DMS153 (cell line): ENCODE measurements around the gene ZCCHC7.
"Not testable (repeated sequence)": the region's sequence is repeated elsewhere in the genome, so short reads cannot be mapped to it uniquely, and the experiment has no call there.

Source experiments
- DNase-seq: peaks from one replicate; lab custom pipeline; 2025; lab: John Stamatoyannopoulos, UW

Gene ZCCHC7

DNA sequence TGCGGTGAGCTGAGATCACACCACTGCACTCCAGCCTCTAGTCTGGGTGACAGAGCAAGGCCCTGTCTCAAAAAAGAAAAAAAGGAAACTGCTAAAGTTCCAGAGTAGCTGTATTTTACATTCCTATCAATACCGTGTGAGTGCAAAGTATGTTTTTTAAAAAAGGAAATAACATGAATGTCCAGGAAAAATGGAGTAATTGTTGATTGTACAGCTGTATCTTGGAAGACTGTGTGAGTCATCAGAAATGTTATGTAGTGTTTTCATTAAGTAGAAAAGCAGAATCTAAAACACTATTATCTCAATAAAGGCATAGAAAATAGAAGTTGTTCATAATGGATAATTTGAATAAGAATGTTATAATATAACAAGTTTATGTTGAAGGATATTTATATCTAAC is 53.9 kb downstream of the ZCCHC7 start:
- DNase-seq = no peak

DNA sequence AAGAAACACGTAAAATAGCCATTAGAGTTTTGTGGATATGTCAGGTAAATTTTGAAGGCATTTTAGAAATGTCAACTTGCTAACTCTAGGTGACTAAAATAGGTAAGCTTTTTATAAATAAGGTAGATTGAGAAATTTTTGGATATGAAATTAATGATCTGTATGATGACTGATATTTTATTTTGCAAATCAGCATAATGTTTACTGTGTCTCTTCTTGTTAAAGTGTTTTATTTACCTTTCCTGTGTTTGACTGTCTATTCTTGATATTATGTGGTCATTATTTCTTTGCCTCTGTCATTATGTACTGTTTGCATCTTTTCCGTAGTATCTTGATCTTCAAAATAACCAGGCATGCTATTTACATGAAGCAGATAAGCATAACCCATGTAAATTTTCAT is 58.4 kb downstream of the ZCCHC7 start:
- DNase-seq = no peak

DNA sequence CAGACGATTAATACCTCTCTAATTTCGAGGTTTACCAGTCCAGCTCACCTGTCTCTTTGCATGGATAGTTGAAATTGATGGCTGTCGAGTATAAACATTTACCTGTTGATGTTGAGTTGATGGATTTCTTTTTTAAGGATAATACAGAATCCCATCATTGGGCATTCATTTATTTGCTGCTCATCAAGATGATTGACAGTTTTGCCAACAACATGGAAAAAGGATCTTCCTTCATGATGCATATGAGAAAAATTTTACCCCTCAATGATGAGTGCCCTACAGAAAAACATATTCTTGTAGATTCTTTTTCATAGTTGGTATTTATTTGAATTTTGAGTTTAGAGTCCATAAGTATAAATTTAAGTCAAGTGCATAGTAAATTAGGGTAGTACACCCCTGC is 59.2 kb downstream of the ZCCHC7 start:
- DNase-seq = no peak

DNA sequence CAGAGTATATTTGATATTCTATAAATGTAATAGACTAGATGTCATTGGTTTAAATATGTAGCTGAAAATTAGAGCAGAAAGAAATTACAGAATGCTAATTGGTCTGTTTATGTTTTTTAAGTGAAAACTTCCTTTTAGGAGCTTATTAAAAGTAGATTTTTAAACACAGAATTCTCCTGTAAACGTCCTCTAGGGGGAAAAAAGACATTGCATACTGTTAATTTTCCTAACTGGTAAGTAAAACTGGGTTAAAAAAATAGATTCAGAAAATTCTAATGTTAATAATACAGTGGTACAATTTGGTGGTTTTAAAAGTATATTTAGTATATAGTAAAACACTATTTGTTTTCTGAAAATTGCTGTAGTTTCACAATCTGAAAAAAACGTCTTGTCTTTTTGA is 59.8 kb downstream of the ZCCHC7 start:
- DNase-seq = no peak

DNA sequence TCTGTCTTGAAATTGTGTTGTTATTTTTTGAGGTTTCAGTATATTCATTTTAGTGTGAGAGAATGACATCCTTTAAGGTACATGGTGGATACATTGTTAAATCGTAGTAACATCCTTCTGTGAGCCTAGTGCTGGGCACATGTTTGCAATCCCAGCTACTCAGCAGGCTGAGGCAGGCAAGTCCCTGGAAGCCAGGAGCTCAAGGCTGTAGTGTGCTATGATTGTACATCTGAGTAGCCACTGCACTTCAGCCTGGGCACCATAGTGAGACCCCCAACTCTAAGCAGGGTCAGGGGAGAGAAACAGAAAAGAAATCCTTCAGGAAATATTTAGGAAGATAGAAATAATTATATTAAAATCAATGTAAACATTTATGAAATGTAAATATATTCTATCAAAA is 62.3 kb downstream of the ZCCHC7 start:
- DNase-seq = no peak

DNA sequence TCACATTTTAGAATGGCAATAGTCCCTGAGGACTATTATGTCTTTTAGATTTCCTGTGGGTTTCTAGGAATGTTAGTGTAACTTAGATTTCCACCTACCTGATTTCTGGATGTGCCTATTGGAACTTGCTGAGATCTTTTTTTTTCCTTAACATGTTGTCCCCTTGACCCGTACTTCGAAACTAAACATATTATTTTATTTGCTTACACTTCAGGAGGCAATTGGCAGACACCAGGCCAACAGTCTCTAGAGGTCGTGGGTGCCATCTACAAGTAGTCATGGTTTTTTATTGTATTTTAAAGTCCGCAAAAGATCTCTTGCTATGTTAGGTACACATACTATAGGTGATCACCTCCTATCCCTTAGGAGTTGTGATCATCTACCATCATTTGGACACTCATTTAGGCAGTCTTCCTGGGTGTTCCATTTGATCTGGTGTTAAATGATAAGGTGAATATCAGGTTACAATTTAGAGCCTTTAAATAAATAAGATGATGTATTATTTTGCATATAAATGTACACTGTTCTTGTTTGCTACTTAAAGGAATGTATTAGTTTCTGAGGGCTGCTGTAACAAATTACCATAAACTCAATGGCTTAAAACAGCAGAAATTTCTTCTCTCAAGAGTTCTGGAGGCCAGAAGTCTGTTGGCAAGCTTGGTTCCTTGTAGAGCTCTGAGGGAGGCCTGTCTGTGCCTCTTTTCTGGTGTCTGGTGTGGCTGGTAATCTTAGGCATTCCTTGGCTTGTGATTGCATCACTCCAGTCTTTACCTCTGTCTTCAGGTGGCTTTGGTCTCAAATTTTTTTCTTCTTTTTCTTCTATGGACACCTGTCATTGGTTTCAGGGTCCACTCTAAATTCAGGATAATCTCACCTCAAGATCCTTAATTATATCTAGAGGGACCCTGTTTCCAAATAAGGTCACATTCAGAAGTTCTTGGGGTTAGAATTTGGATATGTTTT is 64.8 kb downstream of the ZCCHC7 start:
- no peak for DNase-seq

DNA sequence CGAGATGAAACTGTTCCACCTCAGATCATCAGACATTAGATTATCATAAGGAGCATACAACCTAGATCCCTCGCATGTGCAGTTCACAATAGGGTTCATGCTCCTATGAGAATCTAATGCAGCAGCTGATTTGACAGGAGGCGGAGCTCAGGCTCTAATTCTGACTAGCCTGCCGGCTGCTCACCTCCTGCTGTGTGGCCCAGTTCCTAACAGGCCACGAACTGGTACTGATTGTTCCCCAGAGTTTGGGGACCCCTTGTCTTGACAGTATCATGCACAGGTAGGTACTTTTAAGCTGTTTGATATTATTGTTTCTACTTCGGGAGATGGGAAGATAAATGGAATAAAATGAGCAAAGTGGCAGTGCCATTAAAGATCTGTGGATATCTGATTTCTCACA is 66.9 kb downstream of the ZCCHC7 start:
- no peak for DNase-seq

DNA sequence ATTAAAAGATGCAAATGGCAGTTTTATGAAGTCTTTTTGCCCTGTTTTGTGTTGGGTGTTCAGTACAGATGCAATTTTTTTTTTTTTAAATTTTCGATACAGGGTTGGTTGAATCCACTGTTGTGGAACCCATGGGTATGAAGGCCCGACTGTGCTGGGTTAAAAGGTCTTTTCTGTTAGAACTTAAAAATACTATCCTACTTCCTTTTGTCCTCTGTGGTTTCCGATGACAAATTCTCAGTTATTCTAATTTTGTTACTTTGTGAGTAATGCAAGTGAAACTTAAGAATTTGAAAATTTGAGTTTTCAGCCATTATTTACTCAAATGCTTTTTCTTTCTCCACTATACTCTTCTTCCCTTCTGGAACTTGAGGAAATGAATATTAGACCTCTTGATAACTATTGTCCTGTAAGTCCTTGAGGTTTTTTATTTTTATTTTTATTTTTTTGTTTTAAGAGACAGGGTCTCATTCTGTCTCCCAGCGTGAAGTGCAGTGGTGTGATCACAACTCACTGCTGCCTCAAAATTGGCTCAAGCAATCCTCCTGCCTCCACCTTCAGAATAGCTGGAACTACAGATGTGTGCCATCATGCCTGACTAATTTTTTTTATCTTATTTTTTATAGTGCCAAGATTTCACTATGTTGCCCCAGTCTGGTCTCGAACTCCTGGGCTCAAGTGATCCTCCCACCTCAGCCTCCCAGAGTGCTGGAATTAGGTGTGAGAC is 67.5 kb downstream of the ZCCHC7 start:
- DNase-seq = no peak

DNA sequence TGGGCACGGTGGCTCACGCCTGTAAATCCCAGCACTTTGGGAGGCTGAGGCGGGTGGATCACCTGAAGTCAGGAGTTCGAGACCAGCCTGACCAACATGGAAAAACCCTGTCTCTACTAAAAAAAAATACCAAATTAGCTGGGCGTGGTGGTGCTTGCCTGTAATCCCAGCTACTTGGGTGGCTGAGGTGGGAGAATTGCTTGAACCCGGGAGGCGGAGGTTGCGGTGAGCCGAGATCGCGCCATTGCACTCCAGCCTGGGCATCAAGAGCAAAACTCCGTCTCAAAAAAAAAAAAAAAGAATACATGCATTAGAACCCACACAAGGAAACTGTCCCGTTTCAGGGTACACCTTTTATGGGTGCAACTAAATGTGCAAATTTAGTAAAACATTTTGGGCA is 70.4 kb downstream of the ZCCHC7 start:
- DNase-seq = not testable (repeated sequence)

DNA sequence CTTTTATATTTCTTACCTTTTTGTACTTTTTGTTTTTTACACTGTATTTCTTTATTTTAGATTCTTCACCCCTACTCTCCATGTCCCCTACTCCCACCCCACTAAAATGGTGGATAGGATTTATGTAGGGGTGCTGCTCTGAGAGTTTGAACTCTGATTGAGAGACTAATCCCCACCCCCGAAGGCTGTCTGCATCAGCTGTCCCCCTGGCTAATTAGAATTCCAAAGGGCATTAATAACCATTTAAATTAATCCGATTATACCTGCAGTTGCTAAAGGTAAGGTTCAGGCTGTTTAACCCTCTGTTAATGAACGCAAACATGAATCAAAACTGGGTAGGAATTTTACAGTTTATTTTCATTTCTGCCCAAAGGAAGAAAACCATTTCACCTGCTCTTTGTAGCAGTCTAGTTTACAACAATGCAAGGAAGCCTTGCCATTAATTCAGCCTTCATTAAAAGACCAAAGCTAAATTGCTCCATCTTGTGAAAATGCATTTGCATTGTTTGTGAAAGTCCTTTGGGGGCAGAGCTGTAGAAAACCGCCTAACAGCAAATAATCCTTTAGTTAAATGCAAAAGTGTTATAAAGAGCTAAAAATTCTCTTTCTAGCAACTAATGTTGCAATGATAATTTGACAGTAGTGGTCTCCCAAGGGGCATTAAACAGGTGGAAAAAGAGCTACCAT is 71.2 kb downstream of the ZCCHC7 start:
- no peak for DNase-seq

DNA sequence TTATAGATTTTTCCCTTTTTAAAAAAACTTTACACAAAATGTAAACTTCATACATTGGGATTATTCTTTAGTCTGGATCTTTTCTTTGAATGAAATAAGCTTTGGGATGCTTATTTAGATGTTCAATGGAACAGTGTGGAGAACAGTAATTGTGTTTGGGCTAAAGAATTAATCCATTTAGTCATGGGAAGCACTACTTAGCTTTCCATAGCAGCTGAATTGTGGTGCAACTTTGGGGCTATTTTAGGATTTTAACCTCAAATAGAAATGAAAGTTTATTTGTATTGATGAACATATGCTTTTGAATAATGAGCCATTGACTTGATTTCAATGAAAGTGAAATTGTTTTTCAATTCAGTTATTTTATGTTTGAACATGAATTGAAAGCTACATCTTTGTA is 72.4 kb downstream of the ZCCHC7 start:
- DNase-seq = no peak

DNA sequence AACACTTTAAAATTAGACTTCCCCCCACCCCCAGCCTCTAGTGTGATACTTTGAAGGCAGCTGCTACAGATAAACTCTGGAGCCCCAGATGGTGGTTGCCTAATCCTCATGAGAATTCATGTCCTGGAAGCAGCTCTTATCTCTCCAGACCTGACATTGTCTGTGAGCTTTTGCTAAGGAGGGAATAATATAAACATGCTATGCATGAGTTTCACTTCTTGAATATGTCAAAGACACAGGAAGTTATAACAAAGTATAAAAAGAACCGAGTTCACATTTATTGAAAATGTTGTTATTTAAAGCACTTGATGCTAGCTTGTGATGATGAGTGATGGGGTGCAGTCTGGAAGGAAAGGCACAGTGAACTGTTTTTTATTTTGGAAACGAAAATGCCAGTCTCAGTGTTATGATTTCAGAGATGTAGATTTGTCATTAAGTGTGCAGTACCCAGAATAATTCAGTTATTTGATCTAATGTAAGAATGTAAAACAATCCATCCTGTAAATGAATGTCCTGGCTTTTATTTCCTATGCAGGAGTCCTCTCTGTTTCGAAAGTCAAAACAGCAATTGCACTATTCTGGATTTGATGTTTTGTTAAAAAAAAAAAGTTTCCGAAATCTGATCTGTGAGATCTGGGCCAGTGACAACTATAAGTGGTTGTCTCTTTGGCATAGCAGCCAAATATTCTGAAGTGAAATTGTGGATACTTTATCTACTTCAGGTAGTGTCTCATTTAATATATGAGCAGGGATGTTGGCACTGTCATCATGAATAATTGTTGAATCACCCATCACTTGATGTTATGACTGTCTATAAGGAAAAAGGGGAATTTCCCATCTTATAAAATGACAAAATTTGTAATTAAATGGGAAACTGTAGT is 77.0 kb downstream of the ZCCHC7 start:
- peak; percentile 24 for DNase-seq

DNA sequence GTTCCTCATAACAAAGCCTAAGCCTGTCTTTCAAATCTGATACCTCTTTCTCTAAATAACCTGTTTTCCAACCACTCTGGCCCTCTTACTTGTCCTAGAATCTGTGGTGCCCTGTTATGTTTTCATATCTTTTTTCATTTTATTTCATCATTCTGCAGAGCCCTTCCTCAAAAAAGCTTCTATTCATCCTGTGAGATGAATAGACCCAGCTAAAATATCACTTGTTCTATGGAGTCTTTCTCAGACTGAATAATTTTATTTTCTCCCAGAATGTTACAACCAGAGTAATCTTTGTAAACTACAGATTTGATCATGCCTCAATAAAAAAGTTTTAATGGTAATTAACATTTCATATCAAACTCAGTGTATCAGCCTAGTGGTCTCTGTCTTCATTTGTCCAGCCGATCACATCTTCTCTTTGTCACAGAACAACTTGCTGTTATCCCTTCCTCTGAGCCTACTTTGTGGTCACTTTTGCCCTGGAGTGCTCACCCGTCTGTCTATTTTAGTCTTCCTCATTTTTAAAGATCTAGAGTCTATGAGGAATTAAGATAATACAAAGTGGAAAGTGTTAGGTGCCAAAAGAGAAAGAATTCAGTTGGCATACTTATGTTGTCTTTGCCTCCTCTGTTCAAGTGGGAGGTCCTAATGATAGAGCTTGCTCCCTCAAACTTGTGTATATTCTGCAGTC is 77.8 kb downstream of the ZCCHC7 start:
- no peak for DNase-seq

DNA sequence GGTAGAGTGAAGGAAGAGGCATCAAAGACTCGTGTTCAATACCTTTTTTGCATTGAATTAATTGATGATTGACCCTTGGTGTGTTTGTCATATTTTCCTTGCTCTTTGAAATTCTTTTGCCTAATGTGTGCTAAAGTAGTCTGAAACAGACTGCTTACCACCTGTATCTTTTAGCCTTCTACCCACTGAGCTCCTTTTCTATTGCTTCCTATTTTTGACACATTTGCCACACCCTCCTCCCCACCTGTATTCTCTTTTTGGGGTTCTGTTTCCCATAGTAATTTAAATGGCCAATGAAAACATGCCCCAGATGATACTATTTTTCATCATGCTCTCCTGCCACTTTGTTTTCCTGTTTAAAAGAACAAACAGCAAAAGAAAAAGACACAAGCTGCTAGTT is 78.5 kb downstream of the ZCCHC7 start:
- no peak for DNase-seq

DNA sequence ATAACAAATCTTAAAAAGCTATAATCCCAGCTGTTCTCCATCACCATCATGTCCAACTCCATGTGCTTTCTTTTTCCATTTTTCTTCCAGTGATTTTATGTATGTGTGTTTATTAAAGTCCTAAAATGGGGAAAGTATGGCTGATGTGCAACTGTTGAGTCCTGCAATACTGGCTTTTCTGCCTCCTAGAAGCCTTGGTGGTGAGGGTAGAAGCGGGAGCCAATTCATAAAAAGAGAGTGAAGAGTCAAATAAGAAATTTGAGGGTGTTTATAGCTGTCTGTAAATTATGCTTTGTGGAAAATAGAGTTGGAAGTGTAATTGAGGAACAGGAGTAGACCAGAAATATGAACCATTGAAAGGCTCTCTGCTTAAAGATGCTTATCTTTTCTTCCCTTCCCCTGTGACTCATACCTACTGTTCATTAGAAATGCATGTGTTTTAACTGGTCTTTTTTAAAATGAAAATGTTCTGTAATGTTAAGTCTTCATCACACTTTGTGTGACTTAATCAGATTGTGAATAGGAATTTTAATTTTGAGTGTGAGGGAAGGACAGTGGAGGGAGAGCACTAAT is 80.1 kb downstream of the ZCCHC7 start:
- no peak for DNase-seq

DNA sequence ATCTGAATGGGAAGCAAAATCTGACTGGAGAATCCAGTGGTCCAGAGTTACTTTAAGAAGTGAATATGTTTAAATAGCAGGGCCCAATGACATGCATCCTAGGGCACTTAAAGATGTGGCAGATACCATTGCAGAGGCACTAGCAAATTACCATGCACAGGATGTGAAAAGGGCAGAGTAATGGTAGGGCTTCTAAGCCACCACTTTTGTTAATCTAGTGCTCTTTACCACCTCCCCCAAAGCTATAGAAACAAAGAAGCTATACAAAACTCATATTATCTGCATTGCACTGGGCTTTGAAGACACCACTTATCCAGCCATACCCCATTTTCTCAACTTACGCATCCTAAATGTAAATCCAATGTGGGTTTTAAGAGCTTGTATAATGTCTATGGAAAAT is 81.2 kb downstream of the ZCCHC7 start:
- no peak for DNase-seq

DNA sequence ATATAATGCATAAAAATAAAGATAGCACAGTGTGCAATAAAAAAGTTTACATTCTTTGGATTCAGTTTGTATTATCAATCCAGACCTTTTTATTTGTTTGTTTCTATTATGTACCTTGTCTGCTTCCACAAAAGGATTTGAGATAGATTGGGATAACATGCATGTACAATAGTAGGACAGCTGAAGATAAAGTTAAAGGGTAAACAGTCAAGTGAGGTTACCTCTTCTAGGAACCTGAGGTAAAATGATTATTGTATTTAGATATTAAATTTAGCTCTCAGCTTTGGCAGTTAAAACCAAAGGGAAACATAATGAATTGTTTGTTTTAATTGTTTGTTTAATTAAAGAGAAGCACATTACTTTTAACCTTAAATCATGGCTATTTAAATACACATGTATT is 81.7 kb downstream of the ZCCHC7 start:
- DNase-seq = no peak

DNA sequence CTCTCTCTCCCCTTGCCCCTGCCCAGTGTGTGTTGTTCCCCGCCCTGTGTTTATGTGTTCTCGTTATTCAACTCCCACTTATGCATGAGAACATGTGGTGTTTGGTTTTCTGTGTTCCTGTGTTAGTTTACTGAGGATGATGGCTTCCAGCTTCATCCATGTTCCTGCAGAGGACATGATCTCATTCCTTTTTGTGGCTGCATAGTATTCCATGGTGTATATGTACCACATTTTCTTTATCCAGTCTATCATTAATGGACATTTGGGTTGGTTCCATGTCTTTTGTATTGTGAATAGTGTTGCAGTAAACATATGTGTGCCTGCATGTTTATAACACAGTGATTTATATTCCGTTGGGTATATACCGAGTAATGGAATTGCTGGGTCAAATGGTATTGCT is 83.1 kb downstream of the ZCCHC7 start:
- not testable (repeated sequence) for DNase-seq

DNA sequence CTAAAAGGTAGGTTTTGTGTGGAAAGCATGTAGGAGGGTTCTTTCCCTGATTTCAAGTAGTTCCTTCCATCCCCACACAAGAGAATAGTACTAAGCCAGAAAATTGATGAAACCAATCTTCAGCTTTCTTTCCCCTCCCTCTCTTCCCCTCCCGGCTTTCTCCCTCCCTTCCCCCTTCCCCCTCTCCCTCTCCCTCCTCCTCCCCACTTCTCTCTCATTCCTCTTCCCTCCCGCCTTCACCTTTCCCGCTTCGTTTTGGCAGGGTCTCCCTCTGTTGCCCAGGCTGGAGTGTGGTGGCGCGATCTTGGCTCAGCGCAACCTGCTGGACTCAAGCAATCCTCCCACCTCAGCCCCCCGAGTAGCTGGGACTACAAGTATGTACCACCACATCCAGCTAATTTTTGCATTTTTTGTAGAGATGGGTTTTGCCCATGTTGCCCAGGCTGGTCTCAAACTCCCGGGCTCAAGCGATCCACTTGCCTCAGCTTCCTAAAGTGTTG is 85.8 kb downstream of the ZCCHC7 start:
- DNase-seq = no peak
